CD14-positive monocyte (primary cell): ENCODE measurements around the gene YTHDC1. TPM values are rescaled to one million over a fixed set of nuclear protein-coding genes. Genes with fewer than 3 reads are reported as not detected.

ENCODE experiments used
- DNase-seq, 3 donors: peaks; one replicate each; pipeline ENCODE4 v3.0.0-alpha.2; 2011 to 2022
- H2AFZ ChIP-seq: 2 replicates; pipeline ENCODE4 v1.6.0; 2012; ENCODE audit warnings: mild to moderate bottlenecking, low read depth, low read length, inconsistent platforms; ENCODE audit not compliant: insufficient read depth, poor library complexity, severe bottlenecking
- H3K27ac ChIP-seq, 2 donors: 1 replicate in 1 of 2; 2 replicates in 1 of 2; pipeline ENCODE4 v1.5.1; 2012 to 2013; ENCODE audit warnings: low read length in 2 of 2, control low read depth in 1 of 2, inconsistent platforms in 1 of 2, low read depth in 1 of 2, mild to moderate bottlenecking in 1 of 2
- H3K27me3 ChIP-seq, 2 donors: one replicate each; pipeline versions ENCODE4 v1.6.0 to v1.6.1; 2011 to 2013; ENCODE audit warnings: low read length in 2 of 2; ENCODE audit not compliant: control insufficient read depth in 2 of 2, insufficient read depth in 2 of 2
- H3K36me3 ChIP-seq, 2 donors: replicated peaks in 1 of 2; 1 replicate in 1 of 2; 2 replicates in 1 of 2; pipeline versions ENCODE4 v1.5.1 to v1.6.1; 2012 to 2013; ENCODE audit warnings: low read length in 2 of 2, control low read depth in 1 of 2, inconsistent platforms in 1 of 2, mild to moderate bottlenecking in 1 of 2; ENCODE audit not compliant: insufficient read depth in 2 of 2, control insufficient read depth in 1 of 2
- H3K4me1 ChIP-seq, 2 donors: 1 replicate in 1 of 2; 2 replicates in 1 of 2; pipeline versions ENCODE4 v1.5.1 to v1.6.1; 2012 to 2013; ENCODE audit warnings: low read length in 2 of 2, control low read depth in 1 of 2, inconsistent platforms in 1 of 2, mild to moderate bottlenecking in 1 of 2, moderate library complexity in 1 of 2; ENCODE audit not compliant: insufficient read depth in 2 of 2, control insufficient read depth in 1 of 2
- H3K4me2 ChIP-seq: replicated peaks from 2 replicates; pipeline ENCODE3; 2012; ENCODE audit warnings: low read length, moderate library complexity, mild to moderate bottlenecking; ENCODE audit not compliant: poor library complexity, severe bottlenecking; ENCODE audit errors: extremely low read depth
- H3K4me3 ChIP-seq, 3 experiments: fragments of 200-600 bp in 1 of 3; sonication (generic) in 1 of 3; replicated peaks in 1 of 3; 1 replicate in 2 of 3; 2 replicates in 1 of 3; pipeline ENCODE4 v1.5.1; 2011 to 2013; ENCODE audit warnings: low read length in 3 of 3, mild to moderate bottlenecking in 3 of 3, control low read depth in 2 of 3, low read depth in 2 of 3, inconsistent platforms in 1 of 3, moderate library complexity in 1 of 3
- H3K79me2 ChIP-seq: 2 replicates; pipeline ENCODE4 v1.6.0; 2012; ENCODE audit warnings: mild to moderate bottlenecking, control low read depth, inconsistent platforms, low read length, moderate library complexity; ENCODE audit not compliant: insufficient read depth
- H3K9ac ChIP-seq: 2 replicates; pipeline ENCODE4 v1.6.0; 2017; ENCODE audit warnings: low read length, mild to moderate bottlenecking; ENCODE audit not compliant: insufficient read depth, poor library complexity, severe bottlenecking
- H3K9me3 ChIP-seq, 2 donors: replicated peaks in 1 of 2; 1 replicate in 1 of 2; 2 replicates in 1 of 2; pipeline versions ENCODE4 v1.5.1 to v1.6.1; 2012 to 2013; ENCODE audit warnings: low read length in 2 of 2, control low read depth in 1 of 2; ENCODE audit not compliant: control insufficient read depth in 1 of 2, insufficient read depth in 1 of 2
- H4K20me1 ChIP-seq: 2 replicates; pipeline ENCODE4 v1.6.0; 2012; ENCODE audit warnings: mild to moderate bottlenecking, low read length, control low read depth, moderate library complexity; ENCODE audit not compliant: insufficient read depth
- H3K27ac Mint-ChIP-seq, 7 donors: one replicate each; pipeline ENCODE4 v1.8.0; 2020; ENCODE audit warnings: mild to moderate bottlenecking in 7 of 7, mixed read lengths in 7 of 7, moderate library complexity in 6 of 7, inconsistent platforms in 2 of 7
- H3K27me3 Mint-ChIP-seq, 3 donors: one replicate each; pipeline ENCODE4 v1.8.0; 2021 to 2022; ENCODE audit warnings: low read depth in 3 of 3, mild to moderate bottlenecking in 3 of 3, mixed read lengths in 3 of 3, moderate library complexity in 3 of 3, inconsistent platforms in 1 of 3
- H3K36me3 Mint-ChIP-seq, 2 donors: one replicate each; pipeline ENCODE4 v1.8.0; 2020; ENCODE audit warnings: mixed read lengths in 2 of 2, inconsistent platforms in 1 of 2, mild to moderate bottlenecking in 1 of 2
- H3K4me1 Mint-ChIP-seq: one replicate; pipeline ENCODE4 v1.8.0; 2020; ENCODE audit warnings: mild to moderate bottlenecking, mixed read lengths
- H3K4me3 Mint-ChIP-seq, 2 donors: one replicate each; pipeline ENCODE4 v1.8.0; 2020; ENCODE audit warnings: mild to moderate bottlenecking in 2 of 2, mixed read lengths in 2 of 2, moderate library complexity in 1 of 2
- H3K9me3 Mint-ChIP-seq, 7 donors: one replicate each; pipeline ENCODE4 v1.8.0; 2020 to 2022; ENCODE audit warnings: mixed read lengths in 7 of 7, mild to moderate bottlenecking in 6 of 7, moderate library complexity in 6 of 7, inconsistent platforms in 2 of 7
- CTCF ChIP-seq: fragments of 200-600 bp; IDR thresholded peaks from one replicate; pipeline ENCODE4 v1.8.0; 2022; ENCODE audit warnings: antibody characterized with exemption, mild to moderate bottlenecking
- WGBS: methylation state at CpG from one replicate; pipeline ENCODE4 v1.1.5; 2013; ENCODE audit warnings: missing lambda C conversion rate; ENCODE audit not compliant: insufficient coverage; 5-methylcytosine and 5-hydroxymethylcytosine counted together
- intact Hi-C, 2 donors: fragments of 100-400 bp; cut with micrococcal nuclease; formaldehyde crosslinking; loops; one replicate each; pipeline versions ENCODE4 v1.15.0 to v1.15.1; 2023
- polyA plus RNA-seq, 3 donors: library from polyadenylated mRNA; depleted of rRNA in 1 of 3; unstranded in 2 of 3; stranded (reverse) in 1 of 3; fragments of 300-500 nt in 2 of 3; fragments of >200 nt in 1 of 3; fragmentation: Illumina TruSeq in 2 of 3; gene quantifications; 1 replicate in 2 of 3; 2 replicates in 1 of 3; pipeline ENCODE4 v1.2.3, GENCODE V29; 2012 to 2021

The YTHDC1 gene
- polyA plus RNA-seq, 3 donors = 11.0 to 30.8 (median 11.5) TPM

DNA sequence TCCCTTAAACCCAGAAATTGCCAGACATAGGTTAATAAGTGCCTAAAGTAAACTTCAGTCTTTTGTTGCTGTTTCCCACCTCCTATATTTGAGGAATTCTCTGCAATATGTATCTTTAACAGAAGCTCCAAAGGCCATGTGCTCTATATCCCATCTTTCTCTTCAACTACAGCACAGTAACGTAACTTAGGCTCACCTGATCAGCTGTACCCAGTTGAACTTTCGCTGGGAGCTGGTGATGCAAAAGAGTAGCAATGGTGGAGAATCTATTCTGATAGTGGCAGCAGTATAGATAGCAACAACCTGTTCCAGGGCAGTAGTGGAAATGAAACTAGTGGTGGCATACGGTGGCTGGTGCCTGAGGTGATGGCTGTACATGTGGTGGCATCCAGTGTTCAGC is 33.2 kb upstream of the YTHDC1 start:
- Histone ChIP-seq H3K9ac (no peak overlapping the region), H4K20me1 (no peaks in the 10 kb centered on the region), H3K79me2 (no peaks in the 10 kb centered on the region), H2AFZ (no peak overlapping the region), H3K9me3 (no peaks in the 10 kb centered on the region), H3K4me1 (no peaks in the 10 kb centered on the region), H3K36me3 (no peaks in the 10 kb centered on the region), H3K4me2 (no peak overlapping the region), H3K27ac (no peak overlapping the region), H3K27me3 (no peaks in the 10 kb centered on the region), H3K4me3 (no peak overlapping the region)
- Mint-ChIP-seq H3K36me3 (no peaks in the 10 kb centered on the region), H3K27ac (no peak overlapping the region), H3K27me3 (peaks cover 2 to 4% (median 2%) of the 10 kb centered on the region in 3 donors), H3K4me1 (no peaks in the 10 kb centered on the region), H3K9me3 (no peaks in the 10 kb centered on the region), H3K4me3 (no peak overlapping the region)
- intact Hi-C loops = no loop called here
- no peak for TF ChIP-seq CTCF
- DNase-seq = no peak
- WGBS = 78% methylated on average over 1 of the region's 3 CpGs

DNA sequence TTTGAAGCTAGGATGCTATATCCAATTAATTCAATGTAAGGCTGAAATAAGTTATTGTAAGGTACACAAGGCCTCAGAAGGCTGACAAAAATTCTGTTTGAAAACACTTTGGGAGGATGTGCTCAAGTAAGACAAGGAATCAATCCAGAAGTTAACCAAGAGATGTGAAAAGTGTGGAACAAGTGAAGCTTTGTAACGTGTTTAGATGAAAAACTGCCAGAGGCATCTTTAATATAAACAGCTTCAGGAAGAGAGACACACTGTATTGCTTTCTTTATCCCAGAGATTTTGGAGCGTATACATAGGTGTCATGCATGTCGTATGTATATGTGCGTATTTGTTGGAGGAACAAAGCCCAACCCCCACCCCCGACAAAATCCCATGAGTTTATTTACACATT is 28.3 kb upstream of the YTHDC1 start:
- Histone ChIP-seq H3K4me3 (no peak overlapping the region), H2AFZ (no peak overlapping the region), H3K9me3 (no peaks in the 10 kb centered on the region), H3K36me3 (no peaks in the 10 kb centered on the region), H3K79me2 (no peaks in the 10 kb centered on the region), H3K27ac (no peak overlapping the region), H3K27me3 (peaks cover 0 to 3% of the 10 kb centered on the region in 2 donors), H4K20me1 (no peaks in the 10 kb centered on the region), H3K9ac (no peak overlapping the region), H3K4me1 (peaks cover 5 to 7% of the 10 kb centered on the region in 2 donors), H3K4me2 (no peak overlapping the region)
- no CpG with 5 or more reads among the region's 5 CpGs for whole genome bisulfite sequencing
- no peaks in the 10 kb centered on the region for H3K9me3 Mint-ChIP-seq
- H3K4me1 Mint-ChIP-seq = peaks cover 11% of the 10 kb centered on the region
- intact Hi-C loops = loop anchor here in 1 of 2 donors (10.0 kb wide), 1 partner anchor 103 kb away; no protein-coding TSS in a partner anchor
- no peak for TF ChIP-seq CTCF
- H3K36me3 Mint-ChIP-seq = no peaks in the 10 kb centered on the region
- no peak for DNase-seq
- no peak overlapping the region for H3K27ac Mint-ChIP-seq
- peaks cover 3 to 8% (median 7%) of the 10 kb centered on the region in 3 donors for H3K27me3 Mint-ChIP-seq
- H3K4me3 Mint-ChIP-seq = no peak overlapping the region
